Neuronal stem cell (in vitro differentiated cells): ENCODE data around the gene CIDEA.

Experiments
- DNase-seq: peaks from one replicate; pipeline ENCODE4 v3.0.0-alpha.2; 2013; ENCODE audit warnings: low spot score
- H2AFZ ChIP-seq: one replicate; pipeline ENCODE4 v1.6.1; 2013; ENCODE audit warnings: mild to moderate bottlenecking, low read length, inconsistent platforms
- H2AK5ac ChIP-seq: 2 replicates; pipeline ENCODE4 v1.6.1; 2013; ENCODE audit warnings: low read depth, mild to moderate bottlenecking, inconsistent platforms, low read length, moderate library complexity, mixed read lengths
- H2BK120ac ChIP-seq: 2 replicates; pipeline ENCODE4 v1.6.1; 2013; ENCODE audit warnings: low read depth, mild to moderate bottlenecking, inconsistent platforms, low read length, moderate library complexity, mixed read lengths
- H2BK12ac ChIP-seq: one replicate; pipeline ENCODE4 v1.6.1; 2013; ENCODE audit warnings: low read length, inconsistent platforms
- H2BK15ac ChIP-seq: 2 replicates; pipeline ENCODE4 v1.6.1; 2013; ENCODE audit warnings: mild to moderate bottlenecking, low read length, inconsistent platforms, mixed read lengths
- H2BK5ac ChIP-seq: one replicate; pipeline ENCODE4 v1.6.1; 2013; ENCODE audit warnings: inconsistent platforms, mild to moderate bottlenecking, low read length, moderate library complexity
- H3K14ac ChIP-seq: one replicate; pipeline ENCODE4 v1.6.1; 2013; ENCODE audit warnings: low read length, inconsistent platforms
- H3K18ac ChIP-seq: 2 replicates; pipeline ENCODE4 v1.6.1; 2013; ENCODE audit warnings: low read length, inconsistent platforms
- H3K23ac ChIP-seq: 2 replicates; pipeline ENCODE4 v1.6.1; 2013; ENCODE audit warnings: low read depth, mild to moderate bottlenecking, mixed read lengths, low read length, inconsistent platforms; ENCODE audit not compliant: poor library complexity
- H3K27ac ChIP-seq: replicated peaks from 3 replicates; pipeline ENCODE4 v1.5.1; 2013; ENCODE audit warnings: low read length, inconsistent platforms
- H3K27me3 ChIP-seq, 3 experiments: 2 replicates each; pipeline ENCODE4 v1.6.1; 2013; ENCODE audit warnings: low read length in 3 of 3, mild to moderate bottlenecking in 2 of 3, inconsistent platforms in 1 of 3, low read depth in 1 of 3, mixed read lengths in 1 of 3, moderate library complexity in 1 of 3; ENCODE audit not compliant: control insufficient read depth in 3 of 3, insufficient read depth in 3 of 3
- H3K36me3 ChIP-seq, 2 donors: replicated peaks in 1 of 2; 2 replicates each; pipeline ENCODE4 v1.6.1; 2013; ENCODE audit warnings: low read length in 2 of 2; ENCODE audit not compliant: control insufficient read depth in 2 of 2, insufficient read depth in 2 of 2
- H3K4ac ChIP-seq: 2 replicates; pipeline ENCODE4 v1.6.1; 2013; ENCODE audit warnings: inconsistent platforms, mild to moderate bottlenecking, low read length, moderate library complexity
- H3K4me1 ChIP-seq, 2 donors: 1 replicate in 1 of 2; 2 replicates in 1 of 2; pipeline ENCODE4 v1.6.1; 2013; ENCODE audit warnings: low read length in 2 of 2, low read depth in 1 of 2; ENCODE audit not compliant: control insufficient read depth in 2 of 2, insufficient read depth in 1 of 2
- H3K4me2 ChIP-seq: one replicate; pipeline ENCODE4 v1.6.1; 2013; ENCODE audit warnings: mild to moderate bottlenecking, low read length, inconsistent platforms; ENCODE audit not compliant: insufficient read depth, poor library complexity, severe bottlenecking
- H3K4me3 ChIP-seq, 2 donors: 2 replicates each; pipeline ENCODE4 v1.5.1; 2013; ENCODE audit warnings: low read length in 2 of 2, mild to moderate bottlenecking in 2 of 2, inconsistent platforms in 1 of 2, moderate library complexity in 1 of 2
- H3K79me1 ChIP-seq: one replicate; pipeline ENCODE4 v1.6.1; 2013; ENCODE audit warnings: low read depth, mild to moderate bottlenecking, inconsistent platforms, low read length, moderate library complexity
- H3K9ac ChIP-seq: one replicate; pipeline ENCODE4 v1.6.1; 2013; ENCODE audit warnings: mild to moderate bottlenecking, low read depth, low read length, inconsistent platforms; ENCODE audit not compliant: poor library complexity
- H3K9me3 ChIP-seq, 2 donors: replicated peaks in 1 of 2; 2 replicates each; pipeline versions ENCODE3 to v1.6.1; 2013; ENCODE audit warnings: low read length in 2 of 2, mild to moderate bottlenecking in 2 of 2, inconsistent platforms in 1 of 2, low read depth in 1 of 2, mixed read lengths in 1 of 2, moderate library complexity in 1 of 2; ENCODE audit not compliant: control insufficient read depth in 2 of 2, insufficient read depth in 1 of 2
- H4K8ac ChIP-seq: one replicate; pipeline ENCODE4 v1.6.1; 2013; ENCODE audit warnings: low read depth, mild to moderate bottlenecking, inconsistent platforms, low read length, moderate library complexity
- H4K91ac ChIP-seq: one replicate; pipeline ENCODE4 v1.6.1; 2013; ENCODE audit warnings: low read length, low read depth, mild to moderate bottlenecking, inconsistent platforms; ENCODE audit not compliant: poor library complexity
- WGBS, 2 donors: extraction: QIAGEN DNeasy Blood & Tissue Kit; methylation state at CpG; one replicate each; pipeline ENCODE4 v1.1.7; 2013; ENCODE audit warnings: missing lambda C conversion rate in 2 of 2, mixed read lengths in 1 of 2; ENCODE audit not compliant: insufficient read length in 2 of 2, insufficient replicate concordance in 1 of 2; ENCODE audit errors: extremely low coverage in 2 of 2; 5-methylcytosine and 5-hydroxymethylcytosine counted together

Gene CIDEA

GRCh38 chr18:12255626-12256026 is 1.5 kb downstream of the CIDEA start:
- H3K14ac ChIP-seq = no peak overlapping the region
- H3K4me3 ChIP-seq = no peak overlapping the region
- H4K91ac ChIP-seq = no peak overlapping the region
- no peaks in the 10 kb centered on the region for H3K79me1 ChIP-seq
- H2AFZ ChIP-seq = no peak overlapping the region
- no peak overlapping the region for H2BK15ac ChIP-seq
- H3K27ac ChIP-seq = no peak overlapping the region
- H3K23ac ChIP-seq = no peak overlapping the region
- H4K8ac ChIP-seq = no peak overlapping the region
- no peak overlapping the region for H2BK5ac ChIP-seq
- H3K9me3 ChIP-seq = no peaks in the 10 kb centered on the region
- no peak overlapping the region for H3K4ac ChIP-seq
- peaks cover 4 to 11% of the 10 kb centered on the region in 2 donors for H3K4me1 ChIP-seq
- DNase-seq = no peak
- peak overlapping the region; percentile 3 for H3K4me2 ChIP-seq
- H3K18ac ChIP-seq = no peak overlapping the region
- H2BK120ac ChIP-seq = no peak overlapping the region
- no CpG with 5 or more reads among the region's 4 CpGs for WGBS, 2 donors
- no peak overlapping the region for H2AK5ac ChIP-seq
- H2BK12ac ChIP-seq = no peak overlapping the region
- no peak overlapping the region for H3K9ac ChIP-seq
- no peaks in the 10 kb centered on the region for H3K36me3 ChIP-seq
- H3K27me3 ChIP-seq = peaks cover 16 to 89% (median 56%) of the 10 kb centered on the region in 3 experiments

DNA sequence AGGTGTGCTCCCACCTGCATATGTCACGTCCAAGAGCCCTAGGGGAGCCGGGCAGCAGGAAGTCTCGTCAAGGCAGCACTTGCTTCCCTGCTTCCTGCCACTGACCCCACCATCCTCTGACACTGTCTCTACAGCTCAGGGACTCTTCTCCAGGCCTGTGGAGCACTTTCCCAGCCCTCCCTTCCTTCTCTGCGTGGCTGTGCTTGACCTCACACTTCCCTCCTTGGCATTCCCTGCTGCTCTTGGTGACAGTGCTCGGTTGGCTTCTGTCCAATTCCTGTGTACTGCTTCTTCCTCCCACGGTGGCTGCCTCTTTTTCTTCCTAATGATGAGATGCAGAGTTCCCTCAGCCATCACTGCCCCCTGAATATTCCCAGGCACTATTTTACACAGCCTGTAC is 2.8 kb downstream of the CIDEA start:
- peaks cover 16 to 82% (median 49%) of the 10 kb centered on the region in 3 experiments for H3K27me3 ChIP-seq
- no peak overlapping the region for H4K8ac ChIP-seq
- no peak overlapping the region for H2BK120ac ChIP-seq
- H3K18ac ChIP-seq = no peak overlapping the region
- no peaks in the 10 kb centered on the region for H3K79me1 ChIP-seq
- no peaks in the 10 kb centered on the region for H3K36me3 ChIP-seq
- H2BK5ac ChIP-seq = peak overlapping the region; percentile 1
- H3K23ac ChIP-seq = no peak overlapping the region
- H3K9ac ChIP-seq = no peak overlapping the region
- no peak overlapping the region for H3K14ac ChIP-seq
- no peak overlapping the region for H2AK5ac ChIP-seq
- no peak overlapping the region for H4K91ac ChIP-seq
- H3K4me2 ChIP-seq = no peak overlapping the region
- H2BK12ac ChIP-seq = no peak overlapping the region
- no peak overlapping the region for H3K4ac ChIP-seq
- no peak overlapping the region for H2BK15ac ChIP-seq
- H3K9me3 ChIP-seq = no peaks in the 10 kb centered on the region
- H3K4me1 ChIP-seq = peaks cover 4 to 11% of the 10 kb centered on the region in 2 donors
- no peak for DNase-seq
- no peak overlapping the region for H3K4me3 ChIP-seq
- WGBS, 2 donors = no CpG with 5 or more reads among the region's 6 CpGs
- no peak overlapping the region for H3K27ac ChIP-seq
- H2AFZ ChIP-seq = no peak overlapping the region

DNA sequence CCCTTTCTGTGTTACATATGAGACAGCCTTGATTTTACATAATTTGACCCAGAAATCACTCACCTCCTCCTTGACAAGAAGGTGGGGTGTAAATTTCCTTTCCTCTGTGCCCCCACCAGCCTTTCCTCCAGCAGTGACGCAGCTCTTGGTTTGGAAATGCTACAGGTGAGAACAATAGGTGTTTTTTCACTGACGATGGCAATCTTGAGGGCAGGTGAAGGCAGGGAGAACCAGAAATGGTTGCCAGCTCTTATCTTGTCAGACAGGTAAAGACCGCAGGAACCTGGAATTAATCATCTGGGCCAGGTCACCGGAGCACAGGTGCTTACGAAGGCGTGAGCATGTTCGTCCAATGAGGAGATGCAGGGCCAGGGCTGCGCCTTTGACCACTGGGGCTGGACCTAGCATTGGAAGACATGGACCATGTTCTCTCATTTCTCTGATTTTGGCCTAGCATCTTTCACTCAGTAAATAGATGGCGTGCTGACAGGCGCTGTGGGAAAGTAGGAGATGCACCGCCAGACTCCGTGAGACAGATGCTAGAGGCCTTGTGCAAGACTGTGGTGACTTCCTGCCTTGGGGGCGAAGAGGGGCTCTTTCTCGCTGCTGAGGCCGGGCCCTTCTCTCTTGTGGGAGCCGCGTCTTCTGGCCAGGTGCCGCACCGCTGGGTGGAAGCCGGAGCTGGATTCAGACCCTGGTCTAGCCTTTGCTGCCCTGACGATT is 4.0 kb downstream of the CIDEA start:
- H3K4me1 ChIP-seq = peaks cover 4 to 11% of the 10 kb centered on the region in 2 donors
- H3K27me3 ChIP-seq = peaks cover 11 to 78% (median 39%) of the 10 kb centered on the region in 3 experiments
- no peak overlapping the region for H3K4ac ChIP-seq
- H3K4me2 ChIP-seq = no peak overlapping the region
- no peaks in the 10 kb centered on the region for H3K9me3 ChIP-seq
- no peak overlapping the region for H3K9ac ChIP-seq
- no peak overlapping the region for H3K27ac ChIP-seq
- no peaks in the 10 kb centered on the region for H3K79me1 ChIP-seq
- H2AK5ac ChIP-seq = no peak overlapping the region
- no peak for DNase-seq
- no peak overlapping the region for H3K23ac ChIP-seq
- H2BK15ac ChIP-seq = peak overlapping the region; percentile 52
- no peak overlapping the region for H4K8ac ChIP-seq
- no CpG with 5 or more reads among the region's 21 CpGs for WGBS, 2 donors
- H3K14ac ChIP-seq = no peak overlapping the region
- peak overlapping the region; percentile 36 for H3K18ac ChIP-seq
- H4K91ac ChIP-seq = no peak overlapping the region
- H2BK5ac ChIP-seq = no peak overlapping the region
- H2BK12ac ChIP-seq = no peak overlapping the region
- no peak overlapping the region for H2BK120ac ChIP-seq
- no peak overlapping the region for H2AFZ ChIP-seq
- H3K36me3 ChIP-seq = no peaks in the 10 kb centered on the region
- H3K4me3 ChIP-seq = no peak overlapping the region

DNA sequence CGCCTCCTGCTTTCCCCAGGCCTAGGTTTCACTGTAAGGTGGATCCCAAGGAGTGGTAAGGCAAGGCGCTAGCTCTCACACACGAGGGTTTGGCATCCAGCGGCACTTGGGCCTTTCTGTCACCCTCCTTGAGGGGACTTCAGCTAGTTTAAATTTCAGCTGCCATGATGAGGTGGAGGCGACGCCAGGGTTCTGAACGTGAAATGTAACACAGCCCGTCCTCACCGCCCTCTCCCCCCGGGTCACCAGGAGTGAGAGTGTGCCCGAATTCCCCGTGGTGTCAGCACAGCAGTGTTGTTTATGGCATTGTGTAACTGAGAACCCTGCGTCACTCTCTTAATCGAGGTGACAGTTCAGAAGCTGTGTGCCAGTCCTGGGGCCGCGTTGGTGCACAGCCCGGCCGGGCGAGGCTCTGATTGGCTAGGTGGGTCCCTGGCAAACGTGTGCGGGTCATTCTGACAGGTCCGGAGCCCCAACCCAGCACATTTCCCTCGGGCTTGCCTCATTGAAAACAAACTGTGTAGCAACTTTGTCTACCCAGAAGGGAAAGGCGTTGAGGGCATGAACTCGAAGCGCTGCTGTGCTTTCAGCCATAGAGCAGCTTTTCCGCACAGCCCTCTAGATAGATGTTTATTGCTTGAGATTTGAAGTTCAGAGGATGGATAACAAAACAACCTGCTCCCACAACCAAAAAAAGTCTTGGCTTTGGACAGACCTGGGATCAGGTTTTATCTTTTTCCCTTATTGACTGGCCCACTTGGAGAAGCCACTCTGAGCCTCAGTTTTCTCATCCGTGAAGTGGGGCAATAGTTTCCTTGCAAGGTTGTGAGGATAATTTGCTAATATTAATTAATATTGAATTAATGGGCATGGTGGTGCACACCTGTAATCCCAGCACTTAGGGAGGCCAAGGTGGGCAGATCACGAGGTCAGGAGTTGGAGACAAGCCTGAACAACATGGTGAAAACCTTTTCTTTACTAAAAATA is 4.9 kb downstream of the CIDEA start:
- Histone ChIP-seq H2BK12ac (no peak overlapping the region), H4K8ac (no peak overlapping the region), H3K18ac (peak overlapping the region; percentile 36), H2BK5ac (no peak overlapping the region), H3K27me3 (peaks cover 9 to 76% (median 31%) of the 10 kb centered on the region in 3 experiments), H3K4me3 (no peak overlapping the region), H4K91ac (no peak overlapping the region), H3K27ac (no peak overlapping the region), H3K36me3 (no peaks in the 10 kb centered on the region), H3K9me3 (no peaks in the 10 kb centered on the region), H2BK120ac (no peak overlapping the region), H3K79me1 (no peaks in the 10 kb centered on the region), H3K4me2 (no peak overlapping the region), H3K14ac (no peak overlapping the region), H3K23ac (peak overlapping the region; percentile 57), H2AK5ac (no peak overlapping the region), H3K4me1 (peaks cover 0 to 4% of the 10 kb centered on the region in 2 donors), H3K4ac (peak overlapping the region; percentile 10), H2BK15ac (peak overlapping the region; percentile 52), H3K9ac (no peak overlapping the region), H2AFZ (no peak overlapping the region)
- no CpG with 5 or more reads among the region's 29 CpGs for WGBS, 2 donors
- no peak for DNase-seq
